ENCODE data around the gene KRT84.

- no peak for TF ChIP-seq CTCF (IDR thresholded peaks at IDR 0.05)
- TF ChIP-seq POLR2A (IDR thresholded peaks at IDR 0.05), result no peak
- no peak for TF ChIP-seq POLR2AphosphoS5 (IDR thresholded peaks at IDR 0.05)
Measured at GRCh38 chr12:52413202-52413601, 27.8 kb upstream of the KRT84 start.
